GM23248 (cell line): ENCODE results near the gene USP22. TPM values are rescaled to one million over a fixed set of nuclear protein-coding genes. Genes with fewer than 3 reads are reported as not detected.

ENCODE experiments used
- DNase-seq: peaks from one replicate; pipeline ENCODE4 v3.0.0-alpha.2; 2015
- H2AFZ ChIP-seq: fragments of 200-600 bp; sonication (generic); 2 replicates; pipeline ENCODE4 v1.6.1; 2016; ENCODE audit warnings: antibody characterized with exemption
- H3F3A ChIP-seq: fragments of 200-600 bp; sonication (generic); 2 replicates; pipeline ENCODE4 v1.6.1; 2016; ENCODE audit warnings: mild to moderate bottlenecking, antibody characterized with exemption, mixed run types; ENCODE audit not compliant: insufficient read depth
- H3K27ac ChIP-seq: fragments of 200-600 bp; sonication (generic); 2 replicates; pipeline ENCODE4 v1.5.1; 2016; ENCODE audit warnings: mild to moderate bottlenecking
- H3K27me3 ChIP-seq: fragments of 200-600 bp; sonication (generic); replicated peaks from 2 replicates; pipeline ENCODE4 v1.6.1; 2016; ENCODE audit warnings: mild to moderate bottlenecking; ENCODE audit not compliant: insufficient read depth
- H3K36me3 ChIP-seq: fragments of 200-600 bp; sonication (generic); 2 replicates; pipeline ENCODE4 v1.6.1; 2016; ENCODE audit warnings: low read depth, mild to moderate bottlenecking
- H3K4me1 ChIP-seq: fragments of 200-600 bp; sonication (generic); 2 replicates; pipeline ENCODE4 v1.6.1; 2016; ENCODE audit warnings: mild to moderate bottlenecking; ENCODE audit not compliant: insufficient read depth
- H3K4me2 ChIP-seq: fragments of 200-600 bp; sonication (generic); one replicate; pipeline ENCODE4 v1.6.1; 2016; ENCODE audit warnings: mild to moderate bottlenecking; ENCODE audit not compliant: unreplicated experiment
- H3K4me3 ChIP-seq: fragments of 200-600 bp; sonication (generic); 2 replicates; pipeline ENCODE4 v1.5.1; 2016; ENCODE audit warnings: mild to moderate bottlenecking
- H3K79me2 ChIP-seq: fragments of 200-600 bp; sonication (generic); 2 replicates; pipeline ENCODE4 v1.6.1; 2016; ENCODE audit warnings: mild to moderate bottlenecking; ENCODE audit not compliant: insufficient read depth
- H3K9ac ChIP-seq: fragments of 200-600 bp; sonication (generic); 2 replicates; pipeline ENCODE4 v1.6.1; 2016; ENCODE audit warnings: mild to moderate bottlenecking
- H3K9me2 ChIP-seq: fragments of 200-600 bp; sonication (generic); 2 replicates; pipeline ENCODE4 v1.6.1; 2016; ENCODE audit warnings: mixed run types, mild to moderate bottlenecking, moderate library complexity; ENCODE audit not compliant: insufficient read depth
- H3K9me3 ChIP-seq: fragments of 200-600 bp; sonication (generic); one replicate; pipeline ENCODE4 v1.6.1; 2017; ENCODE audit warnings: low read depth
- H4K20me1 ChIP-seq: fragments of 200-600 bp; sonication (generic); 2 replicates; pipeline ENCODE4 v1.6.0; 2016; ENCODE audit not compliant: insufficient read depth
- EZH2 ChIP-seq: fragments of 200-600 bp; sonication (generic); IDR thresholded peaks from 2 replicates; pipeline ENCODE4 v1.6.1; 2018; ENCODE audit warnings: antibody characterized with exemption, mild to moderate bottlenecking; ENCODE audit not compliant: insufficient read depth, poor library complexity, severe bottlenecking
- EZH2phosphoT487 ChIP-seq: fragments of 200-600 bp; sonication (generic); IDR thresholded peaks from 2 replicates; pipeline ENCODE4 v1.6.1; 2018; ENCODE audit warnings: antibody characterized with exemption, moderate library complexity, mild to moderate bottlenecking, low read depth; ENCODE audit not compliant: insufficient read depth
- WGBS, 2 experiments: methylation state at CpG; one replicate each; pipeline ENCODE4 v1.1.6; 2015 to 2017; ENCODE audit warnings: low lambda C conversion rate in 2 of 2, low coverage in 1 of 2; ENCODE audit errors: missing lambda C conversion rate in 2 of 2; 5-methylcytosine and 5-hydroxymethylcytosine counted together
- in situ Hi-C: fragments of 300-500 bp; cut with MboI; formaldehyde crosslinking; loops from 2 replicates; pipeline ENCODE4 v1.15.0; 2020
- polyA plus RNA-seq: library from polyadenylated mRNA; unstranded; fragments of >200 nt; fragmentation: Nextera tagmentation; extraction: Ambion mirVana; gene quantifications from 2 replicates; pipeline ENCODE4 v1.2.1, GENCODE V29; 2016
- total RNA-seq: library from RNA; depleted of rRNA; stranded (reverse); fragments of >200 nt; shearing (Covaris generic); gene quantifications from 2 replicates; pipeline ENCODE4 v1.2.3, GENCODE V29; 2014

The USP22 gene
- total and polyA plus RNA-seq, 2 experiments from 2014 or later, result 75.1 to 154 TPM

DNA sequence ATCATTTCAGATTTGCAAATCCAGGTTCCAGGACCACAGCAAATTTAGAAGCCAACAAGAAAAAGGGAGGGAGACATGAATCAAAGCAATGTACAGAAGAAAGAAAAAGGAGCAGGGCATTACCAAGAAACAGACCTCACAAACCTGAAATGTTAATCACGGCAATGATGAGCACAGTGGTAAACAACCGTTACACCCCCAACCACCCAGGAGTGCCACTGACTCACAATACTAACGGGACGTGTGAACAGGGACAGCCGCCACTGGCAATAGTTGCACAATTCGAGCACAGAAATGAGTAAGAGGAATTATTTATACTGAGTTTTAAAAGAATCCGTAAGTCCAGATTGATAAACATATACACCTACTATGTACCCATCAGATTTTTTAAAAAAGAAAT is 13.8 kb downstream of the USP22 start:
- H3K79me2 ChIP-seq, result peaks cover 100% of the 10 kb centered on the region
- peaks cover 44% of the 10 kb centered on the region for H3F3A ChIP-seq
- peaks cover 31% of the 10 kb centered on the region for H3K4me1 ChIP-seq
- WGBS, 2 experiments, result 1 to 2% methylated on average over 7 of the region's 7 CpGs
- peak; percentile 97 for DNase-seq
- in situ Hi-C loops, result no loop called here
- H3K27ac ChIP-seq, result peak overlapping the region; percentile 80
- H2AFZ ChIP-seq, result no peak overlapping the region
- peak overlapping the region; percentile 46 for H3K4me3 ChIP-seq
- peaks cover 65% of the 10 kb centered on the region for H4K20me1 ChIP-seq
- peak overlapping the region; percentile 67 for H3K9ac ChIP-seq
- H3K9me3 ChIP-seq, result no peaks in the 10 kb centered on the region
- TF ChIP-seq EZH2, result no peak
- TF ChIP-seq EZH2phosphoT487, result 0 out of 2 replicates have a peak, but pooled peaks have one; percentile 28
- no peaks in the 10 kb centered on the region for H3K27me3 ChIP-seq
- H3K9me2 ChIP-seq, result no peaks in the 10 kb centered on the region
- H3K36me3 ChIP-seq, result peaks cover 24% of the 10 kb centered on the region
- peak overlapping the region; percentile 73 for H3K4me2 ChIP-seq

DNA sequence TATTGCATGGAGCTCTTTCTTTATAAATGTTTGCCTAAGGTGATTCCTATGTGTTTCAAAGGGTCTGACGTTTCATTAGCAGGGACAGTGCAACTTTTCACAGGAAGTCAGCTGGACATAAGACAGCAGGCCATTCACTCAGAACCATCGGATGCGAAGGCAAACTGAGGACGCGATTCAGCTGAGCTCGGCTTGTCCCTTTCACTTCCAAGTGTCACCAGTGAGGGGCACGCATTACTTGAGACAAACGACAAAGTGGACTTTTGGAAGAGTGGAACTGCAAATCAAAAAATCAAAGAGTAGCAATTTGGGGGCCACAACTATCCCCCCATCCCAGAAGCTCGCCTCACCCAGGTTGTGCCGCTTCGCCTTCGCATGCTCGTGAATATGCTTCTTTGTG is 14.6 kb downstream of the USP22 start:
- Histone ChIP-seq H3K27ac (peak overlapping the region; percentile 80), H3K27me3 (no peaks in the 10 kb centered on the region), H3K9me2 (no peaks in the 10 kb centered on the region), H3K9ac (peak overlapping the region; percentile 67), H3K4me1 (peaks cover 22% of the 10 kb centered on the region), H3K9me3 (no peaks in the 10 kb centered on the region), H3K79me2 (peaks cover 100% of the 10 kb centered on the region), H3K4me3 (no peak overlapping the region), H4K20me1 (peaks cover 68% of the 10 kb centered on the region), H3F3A (peaks cover 41% of the 10 kb centered on the region), H3K4me2 (peak overlapping the region; percentile 73), H2AFZ (no peak overlapping the region), H3K36me3 (peaks cover 29% of the 10 kb centered on the region)
- TF ChIP-seq EZH2phosphoT487 (no peak), EZH2 (no peak)
- in situ Hi-C loops, result no loop called here
- no peak for DNase-seq
- 79 to 85% methylated on average over 13 of the region's 13 CpGs for WGBS, 2 experiments

DNA sequence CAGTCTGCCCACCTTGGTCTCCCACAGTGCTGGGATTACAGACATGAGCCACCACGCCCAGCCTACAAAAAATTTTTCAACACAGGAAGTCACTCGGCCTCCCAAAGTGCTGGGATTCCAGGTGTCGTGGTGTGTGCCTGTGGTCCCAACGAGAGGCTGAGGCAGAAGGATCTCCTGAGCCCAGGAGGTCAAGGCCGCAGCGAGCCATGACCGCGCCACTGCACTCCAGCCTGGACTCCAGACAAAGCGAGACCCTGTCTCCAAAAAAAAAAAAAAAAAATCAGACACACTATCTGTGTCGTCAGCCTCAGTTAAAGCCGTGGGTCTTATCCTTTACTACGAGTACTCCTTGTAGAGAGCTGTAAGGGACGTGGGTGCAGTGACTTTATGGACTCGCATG is 15.8 kb downstream of the USP22 start:
- no peak overlapping the region for H2AFZ ChIP-seq
- peaks cover 38% of the 10 kb centered on the region for H3F3A ChIP-seq
- H3K27ac ChIP-seq, result no peak overlapping the region
- H3K27me3 ChIP-seq, result no peaks in the 10 kb centered on the region
- H3K4me3 ChIP-seq, result no peak overlapping the region
- H3K9ac ChIP-seq, result no peak overlapping the region
- no peak for TF ChIP-seq EZH2
- TF ChIP-seq EZH2phosphoT487, result no peak
- peaks cover 62% of the 10 kb centered on the region for H4K20me1 ChIP-seq
- no peaks in the 10 kb centered on the region for H3K9me2 ChIP-seq
- in situ Hi-C loops, result no loop called here
- peaks cover 100% of the 10 kb centered on the region for H3K79me2 ChIP-seq
- H3K9me3 ChIP-seq, result no peaks in the 10 kb centered on the region
- no peak overlapping the region for H3K4me2 ChIP-seq
- peaks cover 19% of the 10 kb centered on the region for H3K4me1 ChIP-seq
- H3K36me3 ChIP-seq, result peaks cover 32% of the 10 kb centered on the region
- DNase-seq, result no peak
- WGBS, 2 experiments, result 93 to 94% methylated on average over 10 to 14 of the region's 14 CpGs

DNA sequence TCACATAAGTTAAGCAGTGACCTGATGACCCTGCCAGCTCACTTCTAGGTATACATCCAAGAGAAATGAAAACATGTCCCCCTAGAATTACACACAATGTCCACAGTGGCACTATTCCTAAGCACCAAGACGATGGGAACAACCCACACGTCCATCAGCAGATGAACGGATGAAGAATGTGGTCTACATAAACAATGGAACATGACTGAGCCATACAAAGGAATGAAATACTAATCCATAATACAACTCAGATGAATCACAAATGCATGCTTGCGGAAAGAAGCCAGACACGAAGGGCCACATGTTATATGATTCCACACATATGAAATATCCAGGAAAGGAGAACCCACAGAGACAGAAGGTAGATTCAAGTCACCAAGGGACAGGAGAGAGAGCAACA is 17.4 kb downstream of the USP22 start:
- peaks cover 100% of the 10 kb centered on the region for H3K79me2 ChIP-seq
- no peak overlapping the region for H3K4me2 ChIP-seq
- peak overlapping the region; percentile 7; the same call in 1 of the 2 replicates for H3K27ac ChIP-seq
- no peaks in the 10 kb centered on the region for H3K9me3 ChIP-seq
- no peak overlapping the region for H3K4me3 ChIP-seq
- peaks cover 34% of the 10 kb centered on the region for H3F3A ChIP-seq
- no peak overlapping the region for H2AFZ ChIP-seq
- H3K9me2 ChIP-seq, result no peaks in the 10 kb centered on the region
- in situ Hi-C loops, result no loop called here
- no peaks in the 10 kb centered on the region for H3K27me3 ChIP-seq
- peak; percentile 55 for DNase-seq
- no peak overlapping the region for H3K9ac ChIP-seq
- peaks cover 42% of the 10 kb centered on the region for H3K36me3 ChIP-seq
- WGBS, 2 experiments, result 49 to 55% methylated on average over 5 of the region's 5 CpGs
- H3K4me1 ChIP-seq, result peaks cover 19% of the 10 kb centered on the region
- TF ChIP-seq EZH2 (no peak), EZH2phosphoT487 (no peak)
- H4K20me1 ChIP-seq, result peaks cover 55% of the 10 kb centered on the region

DNA sequence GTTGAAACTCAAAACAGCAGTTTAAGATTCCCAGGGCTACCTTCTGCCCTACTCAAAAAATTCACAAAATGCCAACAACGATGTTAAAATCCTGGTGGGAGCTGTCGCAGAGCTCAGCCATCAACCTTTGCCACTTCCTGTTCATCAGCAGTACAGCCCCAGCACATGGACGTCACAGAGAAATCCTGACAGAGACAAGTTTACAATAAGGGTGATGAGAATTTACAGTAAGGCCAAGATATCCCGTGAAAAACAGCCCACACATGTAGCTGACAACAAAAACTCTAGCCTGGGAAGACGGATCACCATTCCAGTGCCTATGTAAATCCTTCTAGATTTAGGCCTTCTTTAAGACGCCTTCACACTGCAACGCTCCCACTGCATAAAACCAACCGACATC is 18.8 kb downstream of the USP22 start:
- Histone ChIP-seq H3K36me3 (peaks cover 55% of the 10 kb centered on the region), H3F3A (peaks cover 22% of the 10 kb centered on the region), H3K9me3 (no peaks in the 10 kb centered on the region), H3K27ac (no peak overlapping the region; the same call in 1 of the 2 replicates), H2AFZ (no peak overlapping the region), H3K9me2 (no peaks in the 10 kb centered on the region), H3K9ac (no peak overlapping the region), H3K4me1 (peaks cover 9% of the 10 kb centered on the region), H3K27me3 (no peaks in the 10 kb centered on the region), H4K20me1 (peaks cover 43% of the 10 kb centered on the region), H3K79me2 (peaks cover 100% of the 10 kb centered on the region), H3K4me2 (no peak overlapping the region), H3K4me3 (no peak overlapping the region)
- in situ Hi-C loops, result no loop called here
- 58 to 60% methylated on average over 8 of the region's 8 CpGs for WGBS, 2 experiments
- DNase-seq, result no peak
- TF ChIP-seq EZH2 (no peak), EZH2phosphoT487 (no peak)
